Stomach (tissue), 19 donors: ENCODE data around the gene AK2. TPM values are rescaled to one million over a fixed set of nuclear protein-coding genes. Genes with fewer than 3 reads are reported as not detected.

Source experiments
- DNase-seq, 2 donors: peaks; one replicate each; pipeline versions ENCODE4 v3.0.0 to v3.0.0-alpha.2; 2013 to 2019
- H3K27ac ChIP-seq, 5 donors: fragments of 200-600 bp in 4 of 5; sonication (generic) in 4 of 5; one replicate each; pipeline ENCODE4 v1.5.1; 2013 to 2019; ENCODE audit warnings: mild to moderate bottlenecking in 1 of 5, moderate library complexity in 1 of 5
- H3K27me3 ChIP-seq, 3 donors: fragments of 200-600 bp; sonication (generic); one replicate each; pipeline ENCODE4 v1.5.1; 2017 to 2019; ENCODE audit warnings: mixed run types in 1 of 3
- H3K36me3 ChIP-seq, 4 donors: fragments of 200-600 bp; sonication (generic); 1 replicate in 3 of 4; 2 replicates in 1 of 4; pipeline ENCODE4 v1.5.1; 2016 to 2019
- H3K4me1 ChIP-seq, 4 donors: fragments of 200-600 bp; sonication (generic); one replicate each; pipeline ENCODE4 v1.5.1; 2016 to 2019
- H3K4me3 ChIP-seq, 4 donors: fragments of 200-600 bp; sonication (generic) in 3 of 4; one replicate each; pipeline ENCODE4 v1.5.1; 2016 to 2019; ENCODE audit warnings: mild to moderate bottlenecking in 1 of 4
- H3K9me3 ChIP-seq, 4 donors: fragments of 200-600 bp; sonication (generic); one replicate each; pipeline ENCODE4 v1.5.1; 2016 to 2019
- EP300 ChIP-seq: sonication (generic); formaldehyde crosslinking; IDR thresholded peaks from one replicate; pipeline ENCODE4 v1.6.1; 2017; ENCODE audit warnings: antibody characterized with exemption
- POLR2A ChIP-seq, 4 donors: fragments of 450-650 bp; IDR thresholded peaks; one replicate each; pipeline ENCODE4 v1.6.1; 2016; ENCODE audit warnings: antibody characterized with exemption in 4 of 4, control low read depth in 2 of 4, mild to moderate bottlenecking in 1 of 4, moderate library complexity in 1 of 4
- POLR2AphosphoS5 ChIP-seq, 3 donors: sonication (generic); formaldehyde crosslinking; IDR thresholded peaks; one replicate each; pipeline ENCODE4 v1.6.1; 2016; ENCODE audit warnings: antibody characterized with exemption in 3 of 3
- WGBS, 5 donors: extraction: QIAGEN DNeasy Blood & Tissue Kit in 3 of 5; methylation state at CpG; one replicate each; pipeline versions ENCODE4 v1.1.5 to v1.1.7; 2013 to 2018; 5-methylcytosine and 5-hydroxymethylcytosine counted together
- intact Hi-C: fragments of 100-400 bp; cut with DNase I; formaldehyde crosslinking; loops from one replicate; pipeline ENCODE4 v1.15.1; 2023; ENCODE audit warnings: low total_unique reads
- long read RNA-seq, 10 donors: transcript quantifications; one replicate each; lab custom pipeline, GENCODE V29; 2026
- polyA plus RNA-seq, 3 donors: library from polyadenylated mRNA; stranded (reverse); fragments of 200-250 nt; gene quantifications; one replicate each; pipeline ENCODE4 v1.2.3, GENCODE V29; 2013
- total RNA-seq, 5 donors: library from RNA; depleted of rRNA; stranded (reverse); fragments of >200 nt; gene quantifications; one replicate each; pipeline versions ENCODE4 v1.1.0 to v1.2.3, GENCODE V29; 2014 to 2016
- TF ChIP-seq, protein P1 (sequence below), 7 experiments: fragments of 450-650 bp in 4 of 7; fragments of 200-600 bp in 3 of 7; sonication (generic) in 3 of 7; IDR thresholded peaks; one replicate each; pipeline ENCODE4 v1.5.1; 2016 to 2019; ENCODE audit warnings: antibody characterized with exemption in 7 of 7, control low read depth in 2 of 7, mild to moderate bottlenecking in 1 of 7
- donor health status: healthy with polysubstance abuse.
- donor health status: Bipolar disorder and iron deficiency.
- donor health status: healthy.

The AK2 gene
- total RNA-seq (100 to 1,000 TPM in 4 of 5 donors, 10 to 100 TPM in 1; 71.0 to 263 (median 124) TPM), polyA plus RNA-seq (100 to 1,000 TPM in 2 of 3 donors, 10 to 100 TPM in 1; 98.8 to 129 (median 107) TPM)
- long read RNA-seq, donor 1, transcript AK2-201 (6 exons, 1,021 nt): major isoform, 9 of 25 reads
- long read RNA-seq, donor 1, transcript AK2-202 (7 exons, 3,586 nt): minor isoform, 7 of 25 reads
- long read RNA-seq, donor 1, partial matches to known transcripts: 6 of 25 reads
- long read RNA-seq, donor 1, other reads (novel, unspliced or antisense): 0 of 25 reads
- long read RNA-seq, donor 2, transcript AK2-202 (7 exons, 3,586 nt): major isoform, 11 of 23 reads
- long read RNA-seq, donor 2, transcript AK2-201 (6 exons, 1,021 nt): major isoform, 11 of 23 reads
- long read RNA-seq, donor 2, partial matches to known transcripts: 0 of 23 reads
- long read RNA-seq, donor 2, other reads (novel, unspliced or antisense): 0 of 23 reads
- long read RNA-seq, donor 3, transcript AK2-201 (6 exons, 1,021 nt): minor isoform, 9 of 21 reads
- long read RNA-seq, donor 3, transcript AK2-202 (7 exons, 3,586 nt): major isoform, 10 of 21 reads
- long read RNA-seq, donor 3, partial matches to known transcripts: 0 of 21 reads
- long read RNA-seq, donor 3, other reads (novel, unspliced or antisense): 0 of 21 reads
- long read RNA-seq, donor 4, partial matches to known transcripts: 0 of 6 reads
- long read RNA-seq, donor 4, other reads (novel, unspliced or antisense): 0 of 6 reads
- long read RNA-seq, donor 5, transcript AK2-202 (7 exons, 3,586 nt): minor isoform, 10 of 37 reads
- long read RNA-seq, donor 5, transcript AK2-201 (6 exons, 1,021 nt): major isoform, 17 of 37 reads
- long read RNA-seq, donor 5, partial matches to known transcripts: 6 of 37 reads
- long read RNA-seq, donor 5, other reads (novel, unspliced or antisense): 0 of 37 reads
- long read RNA-seq, donor 6: 0 reads
- long read RNA-seq, donor 7, transcript AK2-201 (6 exons, 1,021 nt): major isoform, 26 of 47 reads
- long read RNA-seq, donor 7, transcript AK2-202 (7 exons, 3,586 nt): minor isoform, 5 of 47 reads
- long read RNA-seq, donor 7, partial matches to known transcripts: 12 of 47 reads
- long read RNA-seq, donor 7, other reads (novel, unspliced or antisense): 0 of 47 reads
- long read RNA-seq, donor 8, transcript AK2-202 (7 exons, 3,586 nt): minor isoform, 7 of 58 reads
- long read RNA-seq, donor 8, transcript AK2-201 (6 exons, 1,021 nt): major isoform, 28 of 58 reads
- long read RNA-seq, donor 8, partial matches to known transcripts: 16 of 58 reads
- long read RNA-seq, donor 8, other reads (novel, unspliced or antisense): 0 of 58 reads
- long read RNA-seq, donor 9, transcript AK2-202 (7 exons, 3,586 nt): minor isoform, 8 of 47 reads
- long read RNA-seq, donor 9, transcript AK2-201 (6 exons, 1,021 nt): major isoform, 20 of 47 reads
- long read RNA-seq, donor 9, partial matches to known transcripts: 19 of 47 reads
- long read RNA-seq, donor 9, other reads (novel, unspliced or antisense): 0 of 47 reads
- long read RNA-seq, donor 10, transcript AK2-201 (6 exons, 1,021 nt): major isoform, 8 of 28 reads
- long read RNA-seq, donor 10, transcript AK2-202 (7 exons, 3,586 nt): minor isoform, 5 of 28 reads
- long read RNA-seq, donor 10, partial matches to known transcripts: 12 of 28 reads
- long read RNA-seq, donor 10, other reads (novel, unspliced or antisense): 0 of 28 reads

DNA sequence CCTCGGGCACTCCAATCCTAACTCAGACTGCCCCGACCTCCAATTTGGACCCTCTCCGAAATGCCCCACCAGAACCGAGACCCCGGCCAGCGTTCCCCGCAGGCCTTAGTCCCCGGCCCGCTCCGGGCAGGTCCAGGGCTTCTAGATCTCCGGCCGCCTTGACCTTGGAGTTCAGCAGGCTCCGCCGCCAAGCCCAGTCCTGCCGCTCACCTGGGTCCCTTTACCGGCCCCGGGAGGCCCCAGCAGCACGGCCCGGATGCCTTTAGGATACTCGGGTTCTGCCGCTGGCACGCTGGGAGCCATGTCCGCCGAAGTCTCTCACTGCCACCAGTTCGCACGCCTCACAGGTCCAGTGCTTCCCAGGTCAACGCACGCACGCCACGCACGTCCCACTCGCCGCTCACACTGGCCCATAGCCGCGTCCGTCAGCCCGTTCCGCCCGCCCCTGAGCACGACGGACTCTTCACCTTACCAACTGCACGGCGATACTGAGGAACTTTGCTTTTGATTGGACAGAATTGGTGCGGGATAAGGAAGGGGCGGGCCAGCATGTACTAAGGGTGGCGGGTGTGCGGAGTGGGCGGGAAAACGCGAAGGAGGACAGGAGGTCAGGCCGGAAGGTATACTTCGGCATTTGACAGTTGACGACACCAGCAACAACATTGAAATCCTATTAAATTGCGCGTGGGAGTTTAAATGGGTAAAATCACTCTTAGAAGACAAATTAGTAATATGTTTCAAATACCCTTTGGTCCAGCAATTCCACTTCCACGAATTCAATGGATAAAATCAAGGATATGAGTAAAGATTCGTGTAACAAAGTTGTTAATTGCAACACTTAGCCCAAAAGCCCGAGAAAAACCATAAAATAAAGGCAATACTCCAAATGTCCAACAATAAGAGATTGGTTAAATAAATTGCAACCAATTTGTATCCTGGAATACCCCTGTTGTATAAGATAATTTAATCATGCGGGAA, at the start of gene AK2:
AK2 (minus strand) TSS at position 358 of the 978 bp plus-strand sequence; CDS start at position 303, 55 bp downstream.
- Histone ChIP-seq H3K27me3 (no peaks in the 10 kb centered on the region), H3K9me3 (no peaks in the 10 kb centered on the region), H3K36me3 (peaks cover 0 to 8% (median 0%) of the 10 kb centered on the region in 4 donors), H3K4me1 (peaks cover 28 to 48% (median 40%) of the 10 kb centered on the region in 4 donors), H3K4me3 (peak within 1 kb of the TSS; percentile 79 to 92 (median 86)), H3K27ac (peak within 1 kb of the TSS; percentile 75 to 92 (median 91))
- 5 to 6% (median 5%) methylated on average over 46 to 59 of the region's 59 CpGs for WGBS, 5 donors
- intact Hi-C loops: no loop called here
- peak; percentile 97 to 99 for DNase-seq
- TF ChIP-seq EP300 (no peak), POLR2AphosphoS5 (IDR thresholded peaks at IDR 0.05) (peak; percentile 67 to 92 (median 90)), POLR2A (IDR thresholded peaks at IDR 0.05) (peak in 2 of 4 donors; percentile 3 to 51)
- TF ChIP-seq, protein P1, sequence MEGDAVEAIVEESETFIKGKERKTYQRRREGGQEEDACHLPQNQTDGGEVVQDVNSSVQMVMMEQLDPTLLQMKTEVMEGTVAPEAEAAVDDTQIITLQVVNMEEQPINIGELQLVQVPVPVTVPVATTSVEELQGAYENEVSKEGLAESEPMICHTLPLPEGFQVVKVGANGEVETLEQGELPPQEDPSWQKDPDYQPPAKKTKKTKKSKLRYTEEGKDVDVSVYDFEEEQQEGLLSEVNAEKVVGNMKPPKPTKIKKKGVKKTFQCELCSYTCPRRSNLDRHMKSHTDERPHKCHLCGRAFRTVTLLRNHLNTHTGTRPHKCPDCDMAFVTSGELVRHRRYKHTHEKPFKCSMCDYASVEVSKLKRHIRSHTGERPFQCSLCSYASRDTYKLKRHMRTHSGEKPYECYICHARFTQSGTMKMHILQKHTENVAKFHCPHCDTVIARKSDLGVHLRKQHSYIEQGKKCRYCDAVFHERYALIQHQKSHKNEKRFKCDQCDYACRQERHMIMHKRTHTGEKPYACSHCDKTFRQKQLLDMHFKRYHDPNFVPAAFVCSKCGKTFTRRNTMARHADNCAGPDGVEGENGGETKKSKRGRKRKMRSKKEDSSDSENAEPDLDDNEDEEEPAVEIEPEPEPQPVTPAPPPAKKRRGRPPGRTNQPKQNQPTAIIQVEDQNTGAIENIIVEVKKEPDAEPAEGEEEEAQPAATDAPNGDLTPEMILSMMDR (IDR thresholded peaks at IDR 0.05): no peak

DNA sequence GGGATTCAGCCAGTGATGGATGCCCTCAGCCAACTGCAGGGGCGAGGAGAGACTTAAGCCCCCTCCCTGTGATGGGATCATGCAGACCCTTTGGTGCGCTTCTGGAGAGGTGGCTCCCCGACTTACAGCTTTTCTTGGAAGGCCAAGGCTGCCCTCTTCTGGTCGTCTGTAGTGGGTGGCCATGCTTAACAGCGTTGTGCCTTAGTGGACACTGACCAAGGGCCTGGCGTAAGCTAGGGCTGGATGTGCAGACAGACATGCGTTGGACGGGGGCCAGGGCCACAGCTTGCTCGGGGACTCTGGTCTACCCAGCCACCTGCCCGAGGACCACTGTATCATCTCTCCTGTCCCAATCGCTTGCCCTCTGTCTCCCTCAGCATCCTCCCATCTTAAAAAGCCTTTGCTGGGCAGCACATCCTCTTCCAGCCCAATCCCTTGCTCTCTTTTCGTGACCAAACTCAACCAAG, 49.7 kb upstream of the AK2 start:
- Histone ChIP-seq H3K4me1 (peaks cover 7 to 14% (median 9%) of the 10 kb centered on the region in 4 donors), H3K9me3 (no peaks in the 10 kb centered on the region), H3K4me3 (no peak overlapping the region), H3K36me3 (peaks cover 0 to 7% (median 0%) of the 10 kb centered on the region in 4 donors), H3K27me3 (peaks cover 0 to 6% (median 0%) of the 10 kb centered on the region in 3 donors), H3K27ac (no peak overlapping the region)
- 20 to 32% (median 26%) methylated on average over 11 to 12 of the region's 12 CpGs for WGBS, 5 donors
- DNase-seq: peak; percentile 77 to 89
- TF ChIP-seq POLR2AphosphoS5 (IDR thresholded peaks at IDR 0.05) (no peak), EP300 (no peak)
- TF ChIP-seq, protein P1 (IDR thresholded peaks at IDR 0.05): peak in 5 of 7 experiments; percentile 52 to 70 (median 65)
- intact Hi-C loops: no loop called here

DNA sequence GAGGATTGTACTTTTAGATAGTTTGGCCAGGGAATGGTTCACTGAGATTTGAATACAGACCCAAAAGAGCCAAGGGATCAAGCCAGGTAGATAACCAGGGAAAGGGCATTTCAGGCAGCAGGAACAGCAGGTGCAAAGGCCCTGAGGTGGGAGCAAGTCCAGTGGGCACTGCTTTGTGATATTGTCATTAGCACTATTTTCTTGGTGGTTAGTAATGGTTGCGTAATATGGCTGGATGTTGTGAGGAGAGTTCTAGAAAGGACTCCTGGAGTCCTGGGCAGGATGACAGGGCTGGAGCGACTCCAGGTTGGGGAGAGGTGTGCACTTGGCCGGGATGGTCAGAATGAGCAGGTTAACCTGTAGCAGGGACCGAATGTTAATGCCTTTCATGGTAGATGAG, 48.6 kb upstream of the AK2 start:
- H3K9me3 ChIP-seq: no peaks in the 10 kb centered on the region
- TF ChIP-seq, protein P1 (IDR thresholded peaks at IDR 0.05): no peak
- TF ChIP-seq POLR2AphosphoS5 (IDR thresholded peaks at IDR 0.05): no peak
- TF ChIP-seq POLR2A (IDR thresholded peaks at IDR 0.05): no peak
- no peak for TF ChIP-seq EP300
- peaks cover 0 to 7% (median 0%) of the 10 kb centered on the region in 4 donors for H3K36me3 ChIP-seq
- intact Hi-C loops: no loop called here
- no peak overlapping the region for H3K4me3 ChIP-seq
- H3K27ac ChIP-seq: no peak overlapping the region
- peaks cover 10 to 22% (median 18%) of the 10 kb centered on the region in 4 donors for H3K4me1 ChIP-seq
- no peak for DNase-seq
- WGBS, 5 donors: 83 to 92% (median 86%) methylated on average over 4 of the region's 4 CpGs
- H3K27me3 ChIP-seq: peaks cover 0 to 6% (median 0%) of the 10 kb centered on the region in 3 donors
